D341Med (cell line): Measurements from ENCODE around the gene SMIM10L2A.
"Not testable (repeated sequence)": the region's sequence is repeated elsewhere in the genome, so short reads cannot be mapped to it uniquely, and the experiment has no call there.

ENCODE experiments used
- DNase-seq: peaks from one replicate; pipeline ENCODE4 v3.0.0; 2012; ENCODE audit warnings: low spot score

The SMIM10L2A gene

DNA sequence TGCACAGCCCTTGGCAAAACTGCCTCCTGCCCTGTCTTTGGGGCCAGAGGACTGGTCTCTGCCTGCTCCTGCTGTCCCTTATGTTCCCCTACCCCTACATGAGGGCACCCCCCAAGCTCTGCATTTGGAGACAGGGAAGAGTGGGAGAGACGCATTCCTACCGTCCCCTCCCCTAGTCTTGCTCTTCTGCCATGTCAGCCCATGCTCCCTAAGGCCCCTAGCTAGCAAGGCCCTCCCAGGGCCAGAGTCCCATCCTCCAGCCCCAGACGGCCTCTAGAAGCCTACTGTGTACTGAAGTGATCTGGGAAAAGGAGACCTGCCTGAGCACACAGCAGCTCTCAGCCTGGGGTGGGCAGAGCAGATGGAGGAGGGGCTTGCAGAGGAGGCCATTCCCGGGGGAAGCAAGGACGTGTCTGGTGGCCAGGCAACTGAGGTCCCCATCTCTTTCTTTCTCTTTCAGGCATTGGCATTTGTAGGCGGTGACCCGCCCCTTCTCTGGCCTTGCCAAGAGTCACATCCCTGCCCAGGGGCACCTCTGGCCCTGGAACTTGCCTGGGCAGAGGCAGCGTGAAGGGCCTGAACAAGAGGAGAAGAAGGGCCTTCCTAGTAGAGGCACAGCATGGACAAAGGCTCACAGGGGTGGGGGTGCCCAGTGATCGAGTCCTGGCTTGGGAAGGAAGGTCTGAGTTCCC, 1.6 kb downstream of the SMIM10L2A start:
- DNase-seq: not testable (repeated sequence)

DNA sequence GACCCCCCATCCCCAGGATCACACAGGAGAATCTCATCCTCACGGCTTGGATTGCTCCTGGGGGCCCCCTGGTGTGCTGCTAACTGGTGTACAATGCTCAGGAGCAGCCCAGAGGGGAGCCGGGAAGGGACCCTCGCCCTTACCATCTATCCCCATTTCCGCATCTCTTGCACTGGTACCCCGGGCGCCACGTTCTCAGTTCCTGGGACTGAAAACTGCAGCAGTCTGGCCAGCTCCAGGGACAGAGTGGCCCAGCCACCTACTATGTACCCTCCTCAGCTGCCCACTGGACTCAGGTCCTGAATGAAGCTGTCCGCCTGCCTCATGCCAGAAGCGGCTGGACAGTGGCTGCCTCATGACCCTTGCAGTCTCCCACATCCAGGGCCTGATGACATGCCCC, 2.7 kb downstream of the SMIM10L2A start:
- no peak for DNase-seq

DNA sequence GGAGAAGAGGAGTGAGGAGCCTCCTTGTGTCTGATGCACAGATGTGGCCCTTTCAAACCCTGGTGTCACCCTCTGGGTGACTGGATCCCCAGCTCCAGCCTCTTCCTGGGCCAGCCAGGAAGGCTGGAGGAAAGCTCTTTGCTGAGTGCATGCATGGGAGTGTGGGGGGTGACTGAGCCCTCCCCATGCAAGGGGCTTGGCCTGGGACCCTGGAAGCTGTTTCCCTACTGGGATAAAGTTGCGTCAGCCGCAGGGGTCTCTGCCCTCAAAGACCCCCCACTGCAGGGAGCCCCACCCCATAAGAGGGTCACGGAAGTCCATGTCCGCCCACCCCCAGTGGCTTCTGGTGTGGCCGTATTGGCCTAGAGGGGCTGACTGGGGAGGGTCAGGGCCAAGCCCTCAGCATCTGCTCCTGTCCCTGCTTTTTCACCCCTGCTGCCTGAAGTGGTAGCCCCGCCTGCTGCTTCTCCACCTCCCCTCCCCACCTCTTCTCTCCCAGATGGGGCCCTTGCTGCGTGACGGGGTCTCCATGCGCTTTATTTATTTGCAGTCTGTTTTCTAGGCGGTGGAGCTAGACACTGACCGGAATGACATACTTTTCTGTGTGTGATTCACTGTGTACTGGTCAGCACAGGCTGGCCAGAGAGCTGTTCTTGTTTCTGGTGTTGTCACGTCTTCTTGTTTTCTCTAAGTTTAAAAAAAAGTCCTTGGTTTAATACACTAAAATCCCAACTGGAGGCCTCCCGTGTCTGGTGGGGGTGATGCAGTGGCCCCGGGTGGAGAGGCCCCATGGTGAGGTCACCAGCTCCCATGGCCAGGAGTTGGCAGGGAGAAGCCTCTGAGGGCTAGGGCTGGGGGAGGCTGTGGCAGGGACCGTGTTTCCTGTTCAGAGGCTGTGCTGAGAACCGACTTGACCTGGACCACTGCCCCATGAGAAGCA, 3.6 kb downstream of the SMIM10L2A start:
- DNase-seq: no peak

DNA sequence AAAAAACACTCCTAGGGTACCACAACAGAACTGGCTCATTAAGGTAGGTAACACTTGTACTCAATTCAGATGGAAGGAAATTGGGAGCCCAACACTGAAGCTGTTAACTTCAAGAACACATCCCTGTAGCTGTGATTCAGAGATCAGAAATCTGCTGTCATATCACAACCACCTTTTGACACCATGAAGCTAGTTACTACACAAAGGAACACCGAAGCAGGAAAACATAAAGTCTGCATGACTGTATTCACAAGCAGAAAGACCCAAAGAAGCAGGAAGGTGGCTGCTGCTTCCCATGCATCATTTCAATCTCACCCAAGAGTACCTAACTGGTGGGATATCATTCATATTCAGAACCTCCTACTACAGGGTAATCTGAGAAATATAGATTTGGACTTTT, 7.7 kb downstream of the SMIM10L2A start:
- DNase-seq: no peak

DNA sequence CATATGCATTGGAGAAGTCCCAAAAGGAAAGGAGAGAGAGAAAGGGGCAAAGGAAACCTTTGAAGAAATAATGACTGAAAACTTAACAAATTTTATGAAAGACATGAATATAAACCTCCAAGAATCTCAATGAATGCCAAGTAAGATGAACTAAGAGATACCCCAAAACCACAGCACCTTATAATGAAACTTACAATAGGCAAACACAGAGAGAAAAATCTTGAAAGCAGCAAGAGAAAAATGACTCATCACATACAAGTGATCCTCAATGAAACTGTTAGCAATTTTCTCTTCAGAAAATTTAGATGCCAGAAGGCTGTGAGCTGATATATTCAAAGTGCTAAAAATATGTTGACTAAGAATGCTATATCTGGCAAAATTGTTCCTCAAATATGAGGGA, 10.1 kb downstream of the SMIM10L2A start:
- no peak for DNase-seq

DNA sequence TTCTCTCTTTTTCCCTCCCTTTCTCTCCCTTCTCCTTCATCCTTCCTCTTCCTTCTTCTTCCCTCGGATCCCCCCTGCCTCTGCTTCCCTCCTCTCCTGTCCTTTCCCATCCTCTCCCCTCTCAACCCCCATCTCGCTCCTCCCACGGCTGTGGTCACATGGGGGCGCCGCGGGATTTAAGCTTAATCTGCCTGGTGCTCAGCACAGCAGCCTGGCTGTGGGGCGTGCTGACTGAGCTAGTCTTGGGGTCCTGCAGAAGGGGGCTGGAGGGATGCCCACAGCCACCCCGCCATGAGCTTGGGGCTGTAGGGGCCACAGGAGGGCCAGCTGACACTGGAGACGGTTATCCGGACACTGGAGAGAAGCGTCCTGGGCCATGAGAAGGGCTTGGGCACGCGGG, 10.7 kb downstream of the SMIM10L2A start:
- no peak for DNase-seq

DNA sequence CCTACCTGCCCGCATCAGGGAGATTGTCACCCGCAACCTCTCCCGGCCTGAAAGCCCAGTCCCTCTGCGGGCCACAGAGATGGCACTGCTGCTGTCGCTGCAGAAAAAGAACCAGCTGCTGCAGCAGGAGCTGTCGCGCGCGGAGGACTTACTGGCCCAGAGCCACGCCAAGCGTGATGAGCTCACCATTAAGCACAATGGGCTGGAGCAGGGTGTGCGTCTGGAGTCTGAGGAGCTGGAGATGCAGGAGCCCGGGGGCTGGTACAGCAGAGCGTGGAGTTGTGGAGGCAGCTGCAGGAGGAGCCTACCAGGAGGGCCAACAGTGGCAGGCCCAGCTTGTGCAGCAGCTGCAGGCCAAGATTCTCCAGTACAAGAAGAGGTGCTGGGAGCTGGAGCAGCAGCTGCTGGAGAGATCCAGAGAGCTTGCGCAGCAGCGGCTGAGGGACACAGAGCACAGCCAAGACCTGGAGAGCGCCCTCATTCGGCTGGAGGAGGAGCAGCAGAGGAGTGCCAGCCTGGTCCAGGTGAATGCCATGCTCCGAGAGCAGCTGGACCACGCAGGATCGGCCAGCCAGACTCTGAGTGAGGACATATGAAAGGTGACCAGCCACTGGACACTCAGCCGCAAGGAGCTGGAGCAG, 11.3 kb downstream of the SMIM10L2A start:
- no peak for DNase-seq

DNA sequence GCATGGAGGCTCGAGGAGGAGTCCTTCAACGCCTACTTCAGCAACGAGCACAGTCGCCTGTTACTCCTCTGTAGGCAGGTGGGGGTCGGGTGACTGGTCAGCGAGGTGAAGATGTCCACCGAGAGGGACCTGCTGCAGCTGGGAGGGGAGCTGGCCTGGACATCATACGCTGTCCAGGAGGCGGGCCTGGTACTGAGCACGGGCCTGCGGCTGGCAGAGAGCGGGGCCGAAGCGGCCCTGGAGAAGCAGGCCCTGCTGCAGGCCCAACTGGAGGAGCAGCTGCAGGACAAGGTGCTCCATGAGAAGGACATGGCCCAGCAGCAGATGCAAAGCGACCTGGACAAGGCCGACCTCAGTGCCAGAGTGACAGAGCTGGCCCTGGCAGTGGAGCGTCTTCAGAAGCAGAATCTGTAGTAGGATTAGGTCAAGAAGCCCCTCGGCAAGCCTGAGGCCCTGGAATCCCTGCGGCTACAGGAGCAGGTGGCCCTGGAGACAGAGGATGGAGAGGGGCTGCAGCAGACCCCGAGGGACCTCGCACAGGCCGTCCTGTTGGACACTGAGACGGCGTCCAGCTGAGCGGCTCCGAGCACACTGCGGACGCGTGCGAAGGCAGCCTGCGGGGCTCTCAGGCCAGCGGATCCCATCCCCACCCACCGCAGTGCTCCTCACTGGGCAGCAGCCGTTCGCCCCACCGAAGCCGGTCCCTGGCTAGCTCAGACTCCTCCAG, 11.9 kb downstream of the SMIM10L2A start:
- no peak for DNase-seq

DNA sequence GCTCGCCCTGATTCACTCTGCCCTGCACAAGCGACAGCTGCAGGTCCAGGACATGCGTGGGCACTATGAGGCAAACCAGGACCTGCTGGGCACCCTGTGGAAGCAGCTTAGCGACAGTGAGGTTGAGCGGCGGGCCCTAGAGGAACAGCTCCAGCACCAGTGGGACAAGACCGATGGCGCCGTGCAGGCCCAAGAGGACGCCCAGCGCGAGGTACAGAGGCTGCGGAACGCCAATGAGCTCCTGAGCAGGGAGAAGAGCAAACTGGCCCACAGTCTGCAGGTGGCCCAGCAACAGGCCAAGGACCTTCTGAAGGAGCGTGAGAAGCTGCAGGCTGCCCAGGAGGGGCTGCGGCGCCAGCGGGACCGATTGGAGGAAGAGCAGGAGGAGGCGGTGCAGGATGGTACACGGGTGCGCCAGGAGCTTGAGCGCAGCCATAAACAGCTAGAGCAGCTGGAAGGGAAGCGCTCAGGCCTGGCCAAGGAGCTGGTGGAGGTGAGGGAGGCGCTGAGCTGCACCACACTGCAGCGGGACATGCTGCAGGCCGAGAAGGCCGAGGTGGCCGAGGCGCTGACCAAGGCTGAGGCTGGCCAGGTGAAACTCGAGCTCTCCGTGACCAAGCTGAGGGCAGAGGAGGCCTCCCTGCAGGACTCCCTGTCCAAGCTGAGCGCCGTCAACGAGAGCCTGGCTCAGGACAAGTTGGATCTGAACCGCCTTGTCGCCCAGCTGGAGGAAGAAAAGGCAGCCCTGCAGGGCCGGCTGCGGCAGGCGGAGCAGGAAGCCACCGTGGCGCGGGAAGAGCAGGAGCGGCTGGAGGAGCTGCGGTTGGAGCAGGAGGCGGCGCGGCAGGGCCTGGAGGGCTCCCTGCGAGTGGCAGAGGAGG, 12.8 kb downstream of the SMIM10L2A start:
- no peak for DNase-seq

DNA sequence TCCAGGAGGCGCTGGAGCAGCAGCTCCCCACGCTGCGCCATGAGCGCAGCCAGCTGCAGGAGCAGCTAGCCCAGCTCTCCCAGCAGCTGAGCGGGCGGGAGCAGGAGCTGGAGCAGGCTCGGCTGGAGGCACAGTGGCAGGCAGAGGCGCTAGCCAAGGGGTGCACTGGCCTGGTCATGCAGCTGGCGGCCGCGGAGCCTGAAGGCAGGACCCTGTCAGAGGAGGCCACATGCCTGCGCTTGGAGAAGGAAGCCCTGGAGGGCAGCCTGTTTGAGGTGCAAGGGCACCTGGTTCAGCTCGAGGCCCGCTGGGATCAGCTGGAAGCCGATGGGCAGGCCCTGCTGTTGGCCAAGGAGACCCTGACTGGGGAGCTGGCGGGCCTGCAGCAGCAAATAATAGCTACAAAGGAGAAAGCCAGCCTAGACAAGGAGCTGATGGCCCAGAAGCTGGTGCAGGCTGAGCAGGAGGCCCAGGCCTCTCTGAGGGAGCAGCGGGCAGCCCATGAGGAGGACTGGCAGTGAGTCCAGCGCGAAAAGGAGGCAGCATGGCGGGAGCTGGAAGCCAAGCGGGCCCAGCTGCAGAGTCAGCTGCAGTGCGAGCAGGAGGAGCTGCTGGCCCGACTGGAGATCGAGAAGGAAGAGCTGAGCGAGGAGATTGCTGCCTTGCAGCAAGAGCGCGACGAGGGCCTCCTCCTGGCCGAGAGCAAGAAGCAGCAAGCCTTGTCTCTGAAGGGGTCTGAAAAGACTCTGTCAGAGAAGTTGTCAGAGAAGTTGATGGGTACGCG, 13.6 kb downstream of the SMIM10L2A start:
- no peak for DNase-seq

DNA sequence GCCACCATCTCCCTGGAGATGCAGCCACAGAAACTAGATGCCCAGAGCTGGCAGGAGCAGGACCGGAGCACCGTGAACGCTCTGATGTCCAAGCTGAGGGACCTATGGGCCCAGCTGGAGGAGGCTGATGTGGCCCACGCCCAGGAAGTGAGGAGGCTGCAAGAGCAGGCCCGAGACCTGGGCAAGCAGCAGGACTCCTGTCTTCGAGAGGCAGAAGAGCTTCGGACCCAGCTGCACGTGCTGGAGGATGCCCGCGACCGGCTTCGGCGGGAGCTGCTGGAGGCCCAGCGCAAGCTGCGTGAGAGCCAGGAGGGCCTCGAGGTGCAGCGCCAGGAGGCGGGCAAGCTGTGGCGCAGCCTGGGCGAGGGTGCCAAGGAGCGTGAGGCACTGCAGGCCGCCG, 14.2 kb downstream of the SMIM10L2A start:
- no peak for DNase-seq

DNA sequence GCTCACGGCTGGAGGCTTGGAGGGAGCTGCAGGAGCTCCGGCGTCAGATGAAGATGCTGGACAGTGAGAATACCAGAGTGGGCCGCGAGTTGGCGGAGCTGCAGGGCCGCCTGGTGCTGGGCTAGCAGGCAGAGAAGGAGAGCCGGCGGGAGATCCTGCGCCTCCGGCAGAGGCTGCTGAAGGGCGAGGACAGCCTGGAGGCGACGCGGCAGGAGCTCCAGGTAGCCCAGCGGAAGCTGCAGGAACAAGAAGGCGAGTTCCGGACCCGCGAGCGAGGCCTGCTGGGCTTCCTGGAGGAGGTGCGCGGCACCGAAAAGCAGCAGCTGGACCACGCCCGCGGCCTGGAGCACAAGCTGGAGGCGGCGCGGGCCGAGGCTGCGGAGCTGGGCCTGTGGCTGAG, 14.7 kb downstream of the SMIM10L2A start:
- DNase-seq: no peak

DNA sequence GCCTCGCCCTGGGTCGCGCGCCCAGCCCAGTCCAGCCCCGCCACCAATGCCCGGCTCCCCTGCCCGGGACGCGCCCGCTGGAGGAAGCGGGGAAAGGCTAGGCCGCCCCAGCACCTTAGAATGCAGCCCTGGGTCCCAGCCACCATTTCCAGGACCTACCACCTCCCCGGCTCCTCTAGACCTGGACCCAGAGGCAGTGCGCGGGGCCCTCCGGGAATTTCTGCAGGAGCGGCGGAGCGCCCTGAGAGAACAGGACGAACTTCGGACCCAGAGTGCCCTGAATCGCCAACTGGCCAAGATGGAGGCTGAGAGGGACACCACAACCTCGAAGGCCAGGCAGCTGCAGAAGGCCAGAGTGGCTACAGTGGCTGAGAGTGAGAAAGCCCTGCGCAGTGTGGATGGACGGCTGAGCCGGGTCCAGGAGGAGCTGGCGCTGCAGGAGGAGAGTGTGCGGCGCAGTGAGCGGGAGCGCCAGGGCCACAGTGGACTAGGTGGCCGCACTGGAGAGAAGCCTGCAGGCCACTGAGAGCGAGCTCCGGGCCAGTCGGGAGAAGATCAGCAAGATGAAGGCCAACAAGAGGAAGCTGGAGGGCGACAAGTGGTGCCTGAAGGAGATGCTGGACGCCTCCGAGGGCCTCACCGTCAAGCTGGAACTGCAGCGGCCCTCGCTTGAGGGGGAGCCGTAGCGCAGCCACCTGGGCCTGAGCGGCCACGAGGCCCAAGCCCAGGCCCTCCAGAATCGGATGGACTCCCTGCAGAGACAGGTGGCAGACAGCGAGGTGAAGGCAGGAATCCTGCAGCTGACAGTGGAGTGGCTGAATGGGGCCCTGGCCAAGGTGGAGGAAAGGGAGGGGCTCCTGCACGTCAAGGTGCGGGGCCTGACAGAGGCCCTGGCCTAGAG, 15.5 kb downstream of the SMIM10L2A start:
- DNase-seq: no peak

DNA sequence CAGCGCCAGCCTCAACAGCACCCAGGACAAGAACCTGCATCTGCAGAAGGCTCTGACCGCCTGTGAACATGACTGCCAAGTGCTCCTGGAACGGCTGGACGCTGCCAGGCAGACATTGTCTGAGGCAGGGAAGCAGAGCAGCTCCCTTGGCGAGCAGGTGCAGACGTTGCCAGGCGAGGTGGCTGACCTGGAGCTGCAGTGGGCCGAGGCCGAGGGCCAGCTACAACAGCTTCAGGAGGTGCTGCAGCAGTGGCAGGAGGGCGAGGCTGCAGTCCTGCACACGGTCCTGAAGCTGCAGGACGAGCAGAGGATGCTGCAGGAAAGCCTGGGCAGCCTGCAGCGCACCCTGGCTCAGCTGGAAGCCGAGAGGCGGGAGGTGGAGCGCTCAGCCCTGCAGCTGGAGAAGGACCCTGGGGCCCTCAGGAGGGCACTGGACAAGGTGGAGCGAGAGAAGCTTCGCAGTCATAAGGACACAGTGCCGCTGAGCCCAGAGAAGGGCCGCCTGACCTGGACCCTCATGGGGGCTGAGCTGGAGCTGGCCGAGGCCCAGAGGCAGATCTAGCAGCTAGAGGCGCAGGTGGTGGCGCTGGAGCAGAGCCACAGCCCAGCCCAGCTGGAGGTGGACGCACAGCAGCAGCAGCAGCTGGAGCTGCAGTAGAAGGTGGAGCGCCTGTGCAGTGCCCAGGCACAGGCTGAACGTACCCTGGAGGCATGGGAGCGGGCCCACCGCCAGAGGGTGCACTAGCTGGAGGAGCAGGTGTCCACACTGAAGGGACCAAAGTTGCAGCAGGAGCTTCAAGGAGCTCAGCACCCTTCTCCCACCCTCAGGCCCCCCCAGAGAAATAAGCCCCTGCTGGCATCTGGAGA, 16.4 kb downstream of the SMIM10L2A start:
- peak; percentile 36 for DNase-seq

DNA sequence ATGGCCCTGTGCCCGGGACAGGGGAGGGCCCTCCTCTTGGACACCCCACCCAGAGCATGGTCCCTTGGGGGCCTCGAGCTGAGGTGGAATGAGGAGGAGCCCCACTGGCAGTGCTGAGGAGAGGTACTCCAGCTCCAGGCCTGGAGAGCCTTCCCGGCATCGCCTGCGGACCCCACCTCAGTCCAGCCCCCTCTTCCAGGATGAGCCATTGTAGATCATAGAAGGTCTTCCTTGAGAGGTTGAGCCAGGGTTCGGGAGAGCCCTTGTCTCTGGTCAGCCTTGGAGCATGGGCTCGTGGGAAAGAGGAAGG, 16.9 kb downstream of the SMIM10L2A start:
- DNase-seq: no peak

DNA sequence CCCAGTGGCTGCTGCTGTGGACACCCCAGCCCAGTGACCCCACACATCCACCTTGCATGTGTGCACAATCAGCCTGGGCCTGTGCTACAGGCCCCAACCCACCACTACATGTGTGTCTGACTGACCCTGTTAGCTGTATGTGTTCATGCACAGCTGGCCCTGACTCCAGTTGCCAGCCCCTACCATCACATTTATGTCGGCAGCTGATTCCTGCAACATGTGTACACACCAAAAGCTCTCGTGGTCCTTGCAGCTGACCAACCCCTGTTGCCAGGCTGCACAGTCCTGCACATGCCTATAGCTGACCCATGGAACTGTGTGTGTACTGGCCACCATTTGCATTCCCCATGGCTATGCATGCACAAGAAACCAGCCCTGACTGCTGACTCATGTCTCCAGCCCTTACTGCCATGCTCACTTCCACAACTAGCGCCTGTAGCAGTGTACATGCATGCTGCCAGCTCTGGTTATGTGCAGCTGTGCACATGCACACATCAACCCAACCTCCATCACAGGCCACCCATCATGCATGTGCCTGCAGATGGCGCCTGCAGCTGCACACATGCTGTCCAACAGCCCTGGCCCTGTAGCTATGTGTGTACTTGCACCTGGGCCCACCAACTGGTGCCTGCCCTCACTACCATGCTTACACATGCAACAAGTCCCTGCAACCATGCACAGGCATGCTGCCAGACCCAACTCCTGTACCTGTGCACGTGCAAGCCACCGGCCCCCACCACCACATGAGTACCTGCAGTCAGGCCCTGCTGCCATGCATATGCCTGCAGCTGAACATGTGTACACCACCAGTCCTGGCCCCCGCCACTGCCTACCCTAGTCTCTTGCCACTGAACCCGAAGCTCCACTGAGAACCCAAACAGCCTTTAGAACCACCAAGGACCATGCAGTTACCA, 28.1 kb downstream of the SMIM10L2A start:
- no peak for DNase-seq

DNA sequence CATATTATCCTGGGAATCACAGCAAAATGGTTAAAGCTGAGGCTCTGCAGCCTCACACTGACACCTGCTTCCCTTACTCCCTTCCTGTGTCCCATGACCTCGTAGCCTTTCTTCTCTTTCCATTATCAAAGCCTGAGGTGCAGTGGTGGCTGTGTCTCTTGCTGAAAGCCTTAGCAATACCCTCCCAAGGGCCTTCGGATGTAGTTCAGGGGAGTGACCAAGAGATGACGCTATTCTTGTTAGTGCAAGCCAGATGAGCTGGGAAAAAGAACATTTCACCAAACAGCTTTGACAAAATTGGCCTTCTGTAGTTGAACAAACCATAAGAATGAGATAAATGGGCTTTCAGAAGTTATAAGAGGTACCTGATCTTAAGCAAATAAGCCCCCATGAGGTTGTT, 31.6 kb downstream of the SMIM10L2A start:
- no peak for DNase-seq
